CD4-positive, alpha-beta memory T cell (primary cell): ENCODE data around the gene CARS1. TPM values are rescaled to one million over a fixed set of nuclear protein-coding genes. Genes with fewer than 3 reads are reported as not detected.

Source experiments
- CTCF ChIA-PET: fragments of 350-600 bp; sonication (Branson Sonifier 250); formaldehyde crosslinking; loops from one replicate; lab custom pipeline; 2021; ENCODE audit warnings: inconsistent platforms; ENCODE audit not compliant: partially characterized antibody; lab: Charles Lee
- POLR2A ChIA-PET: fragments of 350-600 bp; sonication (Branson Sonifier 250); formaldehyde crosslinking; loops from one replicate; lab custom pipeline; 2021; ENCODE audit not compliant: partially characterized antibody; lab: Charles Lee
- DNase-seq, 5 donors: peaks; one replicate each; pipeline versions ENCODE4 v3.0.0 to v3.0.0-alpha.2; 2020 to 2022; ENCODE audit warnings: mixed read lengths in 1 of 5
- H3K27ac ChIP-seq: one replicate; pipeline ENCODE4 v1.7.0; 2013; ENCODE audit warnings: low read depth, low read length
- H3K27me3 ChIP-seq: 2 replicates; pipeline ENCODE4 v1.7.0; 2013; ENCODE audit warnings: mild to moderate bottlenecking, low read length, moderate library complexity; ENCODE audit not compliant: insufficient read depth
- H3K36me3 ChIP-seq: 2 replicates; pipeline ENCODE4 v1.7.0; 2013; ENCODE audit warnings: mild to moderate bottlenecking, low read length, moderate library complexity; ENCODE audit not compliant: insufficient read depth
- H3K4me1 ChIP-seq: 2 replicates; pipeline ENCODE4 v1.7.0; 2013; ENCODE audit warnings: mild to moderate bottlenecking, low read length, moderate library complexity; ENCODE audit not compliant: insufficient read depth
- H3K4me3 ChIP-seq, 2 donors: one replicate each; pipeline ENCODE4 v1.7.0; 2013; ENCODE audit warnings: low read length in 2 of 2, mild to moderate bottlenecking in 1 of 2
- H3K9me3 ChIP-seq, 2 donors: one replicate each; pipeline ENCODE4 v1.7.0; 2013; ENCODE audit warnings: low read length in 2 of 2, control low read depth in 1 of 2; ENCODE audit not compliant: control insufficient read depth in 1 of 2
- H3K27ac Mint-ChIP-seq, 7 donors: one replicate each; pipeline ENCODE4 v1.8.0; 2020 to 2021; ENCODE audit warnings: mixed read lengths in 7 of 7, mild to moderate bottlenecking in 6 of 7, inconsistent platforms in 3 of 7, moderate library complexity in 3 of 7
- H3K27me3 Mint-ChIP-seq, 2 donors: one replicate each; pipeline ENCODE4 v1.8.0; 2020 to 2021; ENCODE audit warnings: mixed read lengths in 2 of 2
- H3K36me3 Mint-ChIP-seq, 2 donors: one replicate each; pipeline ENCODE4 v1.8.0; 2020 to 2021; ENCODE audit warnings: mixed read lengths in 2 of 2, inconsistent platforms in 1 of 2, mild to moderate bottlenecking in 1 of 2
- H3K4me1 Mint-ChIP-seq, 4 donors: one replicate each; pipeline ENCODE4 v1.8.0; 2020 to 2021; ENCODE audit warnings: mixed read lengths in 4 of 4, mild to moderate bottlenecking in 1 of 4
- H3K4me3 Mint-ChIP-seq, 8 donors: one replicate each; pipeline ENCODE4 v1.8.0; 2020 to 2021; ENCODE audit warnings: mixed read lengths in 8 of 8, mild to moderate bottlenecking in 7 of 8, moderate library complexity in 6 of 8, inconsistent platforms in 3 of 8
- H3K9me3 Mint-ChIP-seq, 8 donors: one replicate each; pipeline ENCODE4 v1.8.0; 2020 to 2021; ENCODE audit warnings: mixed read lengths in 8 of 8, mild to moderate bottlenecking in 5 of 8, inconsistent platforms in 3 of 8, moderate library complexity in 1 of 8
- intact Hi-C: fragments of 100-400 bp; cut with micrococcal nuclease; formaldehyde crosslinking; loops from one replicate; pipeline ENCODE4 v1.15.1; 2023
- polyA plus RNA-seq, 2 donors: library from polyadenylated mRNA; unstranded; fragments of 300-500 nt; fragmentation: Illumina TruSeq; gene quantifications; one replicate each; pipeline ENCODE4 v1.2.3, GENCODE V29; 2021
- total RNA-seq, 2 experiments: library from RNA; stranded (reverse); gene quantifications; one replicate each; pipeline ENCODE4 v1.2.3, GENCODE V29; 2021

Gene CARS1
- total and polyA plus RNA-seq, 4 experiments from 2014 or later: 37.1 to 80.3 (median 57.1) TPM

- intact Hi-C loops: loop anchor here (1.0 kb wide), 1 partner anchor 42 kb away; no protein-coding TSS in a partner anchor
- DNase-seq: peak; percentile 64 to 91 (median 76)
- Mint-ChIP-seq H3K36me3 (peaks cover 2 to 29% of the 10 kb centered on the region in 2 donors), H3K4me1 (peaks cover 26 to 51% (median 38%) of the 10 kb centered on the region in 4 donors), H3K4me3 (peak overlapping the region in 7 of 8 donors; percentile 0 to 86 (median 76)), H3K27me3 (no peaks in the 10 kb centered on the region), H3K9me3 (no peaks in the 10 kb centered on the region), H3K27ac (peak overlapping the region; percentile 92 to 99 (median 96))
- H3K4me1 ChIP-seq: peaks cover 35% of the 10 kb centered on the region
- H3K27me3 ChIP-seq: no peaks in the 10 kb centered on the region
- CTCF ChIA-PET: interaction anchor here (1.0 to 3.6 kb wide), 4 partner anchors 12 to 71 kb away, joined by 3 to 23 read pairs (median 5); no protein-coding TSS in a partner anchor
- no peaks in the 10 kb centered on the region for H3K9me3 ChIP-seq
- peak overlapping the region; percentile 82 for H3K27ac ChIP-seq
- H3K36me3 ChIP-seq: peaks cover 10% of the 10 kb centered on the region
- no peak overlapping the region for H3K4me3 ChIP-seq
- POLR2A ChIA-PET: interaction anchor here (0.6 to 2.4 kb wide), 6 partner anchors 12 to 649 kb away, joined by 3 to 12 read pairs (median 5); partner anchors contain the start of gene TSSC4
Observed at GRCh38 chr11:3049430-3050243, 7.6 kb downstream of the CARS1 start.

- POLR2A ChIA-PET: no interaction called here
- H3K27me3 Mint-ChIP-seq: no peaks in the 10 kb centered on the region
Observed at GRCh38 chr11:3047637-3048036, 9.6 kb downstream of the CARS1 start.

GRCh38 chr11:3046641-3047040, 10.6 kb downstream of the CARS1 start:
- Mint-ChIP-seq H3K36me3 (peaks cover 7 to 36% of the 10 kb centered on the region in 2 donors), H3K4me3 (no peak overlapping the region), H3K9me3 (no peaks in the 10 kb centered on the region), H3K27me3 (no peaks in the 10 kb centered on the region), H3K27ac (peak overlapping the region in 1 of 7 donors; percentile 8), H3K4me1 (peaks cover 22 to 40% (median 27%) of the 10 kb centered on the region in 4 donors)
- intact Hi-C loops: no loop called here
- no peak overlapping the region for H3K27ac ChIP-seq
- no peaks in the 10 kb centered on the region for H3K27me3 ChIP-seq
- no peak for DNase-seq
- ChIA-PET CTCF (interaction anchor here (0.9 to 1.6 kb wide), 3 partner anchors 8 to 94 kb away, joined by 3 to 7 read pairs (median 4); no protein-coding TSS in a partner anchor), POLR2A (no interaction called here)
- peaks cover 13% of the 10 kb centered on the region for H3K36me3 ChIP-seq
- H3K4me1 ChIP-seq: peaks cover 19% of the 10 kb centered on the region
- no peaks in the 10 kb centered on the region for H3K9me3 ChIP-seq
- no peak overlapping the region for H3K4me3 ChIP-seq

More at GRCh38 chr11:3047637-3048036, 9.6 kb downstream of the CARS1 start:
- no peak for DNase-seq
- no peak overlapping the region for H3K4me3 Mint-ChIP-seq
- H3K27ac ChIP-seq: no peak overlapping the region
- no peaks in the 10 kb centered on the region for H3K9me3 ChIP-seq
- H3K36me3 ChIP-seq: peaks cover 9% of the 10 kb centered on the region
- no peaks in the 10 kb centered on the region for H3K27me3 ChIP-seq
- no peak overlapping the region for H3K4me3 ChIP-seq
- H3K4me1 ChIP-seq: peaks cover 21% of the 10 kb centered on the region
- CTCF ChIA-PET: interaction anchor here (0.9 to 1.6 kb wide), 4 partner anchors 9 to 95 kb away, joined by 3 to 7 read pairs (median 4); no protein-coding TSS in a partner anchor
- H3K27ac Mint-ChIP-seq: peak overlapping the region in 2 of 7 donors; percentile 10 to 31
- H3K4me1 Mint-ChIP-seq: peaks cover 22 to 49% (median 29%) of the 10 kb centered on the region in 4 donors
- H3K9me3 Mint-ChIP-seq: no peaks in the 10 kb centered on the region
- peaks cover 7 to 30% of the 10 kb centered on the region in 2 donors for H3K36me3 Mint-ChIP-seq
- intact Hi-C loops: no loop called here

GRCh38 chr11:3046190-3046589, 11.0 kb downstream of the CARS1 start:
- no peaks in the 10 kb centered on the region for H3K27me3 Mint-ChIP-seq
- intact Hi-C loops: no loop called here
- peaks cover 7 to 38% of the 10 kb centered on the region in 2 donors for H3K36me3 Mint-ChIP-seq
- Histone ChIP-seq H3K9me3 (no peaks in the 10 kb centered on the region), H3K4me3 (no peak overlapping the region), H3K27ac (no peak overlapping the region), H3K27me3 (no peaks in the 10 kb centered on the region), H3K4me1 (peaks cover 19% of the 10 kb centered on the region), H3K36me3 (peaks cover 18% of the 10 kb centered on the region)
- H3K4me1 Mint-ChIP-seq: peaks cover 22 to 37% (median 25%) of the 10 kb centered on the region in 4 donors
- H3K27ac Mint-ChIP-seq: no peak overlapping the region
- ChIA-PET POLR2A (no interaction called here), CTCF (interaction anchor here (1.6 kb wide), 1 partner anchor 8 kb away, joined by 7 read pairs; no protein-coding TSS in a partner anchor)
- no peaks in the 10 kb centered on the region for H3K9me3 Mint-ChIP-seq
- DNase-seq: no peak
- H3K4me3 Mint-ChIP-seq: no peak overlapping the region

- H3K9me3 ChIP-seq: no peaks in the 10 kb centered on the region
- peaks cover 8% of the 10 kb centered on the region for H3K4me1 ChIP-seq
- Mint-ChIP-seq H3K4me3 (no peak overlapping the region), H3K9me3 (no peaks in the 10 kb centered on the region), H3K4me1 (peaks cover 13 to 24% (median 14%) of the 10 kb centered on the region in 4 donors), H3K27me3 (no peaks in the 10 kb centered on the region), H3K27ac (no peak overlapping the region), H3K36me3 (peaks cover 9 to 49% of the 10 kb centered on the region in 2 donors)
- no peak overlapping the region for H3K27ac ChIP-seq
- intact Hi-C loops: no loop called here
- no peaks in the 10 kb centered on the region for H3K27me3 ChIP-seq
- no peak for DNase-seq
- H3K4me3 ChIP-seq: no peak overlapping the region
- ChIA-PET CTCF (no interaction called here), POLR2A (interaction anchor here (1.4 kb wide), 1 partner anchor 69 kb away, joined by 3 read pairs; no protein-coding TSS in a partner anchor)
- peaks cover 28% of the 10 kb centered on the region for H3K36me3 ChIP-seq
Observed at GRCh38 chr11:3044915-3045314, 12.3 kb downstream of the CARS1 start.

- no peaks in the 10 kb centered on the region for H3K27me3 Mint-ChIP-seq
- POLR2A ChIA-PET: interaction anchor here (1.4 kb wide), 1 partner anchor 68 kb away, joined by 3 read pairs; no protein-coding TSS in a partner anchor
Observed at GRCh38 chr11:3044004-3044403, 13.2 kb downstream of the CARS1 start.

More at GRCh38 chr11:3044004-3044403, 13.2 kb downstream of the CARS1 start:
- peak overlapping the region in 2 of 7 donors; percentile 37 to 74 for H3K27ac Mint-ChIP-seq
- Histone ChIP-seq H3K27me3 (no peaks in the 10 kb centered on the region), H3K36me3 (peaks cover 34% of the 10 kb centered on the region), H3K27ac (no peak overlapping the region), H3K4me3 (no peak overlapping the region), H3K9me3 (no peaks in the 10 kb centered on the region), H3K4me1 (no peaks in the 10 kb centered on the region)
- peaks cover 7 to 16% (median 8%) of the 10 kb centered on the region in 4 donors for H3K4me1 Mint-ChIP-seq
- no peak overlapping the region for H3K4me3 Mint-ChIP-seq
- DNase-seq: no peak
- peaks cover 13 to 53% of the 10 kb centered on the region in 2 donors for H3K36me3 Mint-ChIP-seq
- CTCF ChIA-PET: no interaction called here
- no peaks in the 10 kb centered on the region for H3K9me3 Mint-ChIP-seq
- intact Hi-C loops: no loop called here
